Measurements from ENCODE around the gene SLC25A48.

- TF ChIP-seq, protein P1, sequence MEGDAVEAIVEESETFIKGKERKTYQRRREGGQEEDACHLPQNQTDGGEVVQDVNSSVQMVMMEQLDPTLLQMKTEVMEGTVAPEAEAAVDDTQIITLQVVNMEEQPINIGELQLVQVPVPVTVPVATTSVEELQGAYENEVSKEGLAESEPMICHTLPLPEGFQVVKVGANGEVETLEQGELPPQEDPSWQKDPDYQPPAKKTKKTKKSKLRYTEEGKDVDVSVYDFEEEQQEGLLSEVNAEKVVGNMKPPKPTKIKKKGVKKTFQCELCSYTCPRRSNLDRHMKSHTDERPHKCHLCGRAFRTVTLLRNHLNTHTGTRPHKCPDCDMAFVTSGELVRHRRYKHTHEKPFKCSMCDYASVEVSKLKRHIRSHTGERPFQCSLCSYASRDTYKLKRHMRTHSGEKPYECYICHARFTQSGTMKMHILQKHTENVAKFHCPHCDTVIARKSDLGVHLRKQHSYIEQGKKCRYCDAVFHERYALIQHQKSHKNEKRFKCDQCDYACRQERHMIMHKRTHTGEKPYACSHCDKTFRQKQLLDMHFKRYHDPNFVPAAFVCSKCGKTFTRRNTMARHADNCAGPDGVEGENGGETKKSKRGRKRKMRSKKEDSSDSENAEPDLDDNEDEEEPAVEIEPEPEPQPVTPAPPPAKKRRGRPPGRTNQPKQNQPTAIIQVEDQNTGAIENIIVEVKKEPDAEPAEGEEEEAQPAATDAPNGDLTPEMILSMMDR (IDR thresholded peaks at IDR 0.05): no peak
- TF ChIP-seq POLR2A (IDR thresholded peaks at IDR 0.05): no peak
Observed at GRCh38 chr5:135874461-135874860, 40.0 kb downstream of the SLC25A48 start.
